ENCODE results near the gene KCNG2. TPM values are rescaled to one million over a fixed set of nuclear protein-coding genes. Genes with fewer than 3 reads are reported as not detected.

KCNG2 gene
- total and polyA plus RNA-seq, 2 donors (not counting 1 experiment from before 2014, with no cell fraction given): not detected

GRCh38 chr18:79760348-79760747 lies 37.4 kb upstream of the KCNG2 start:
- no CpG with 5 or more reads among the region's 1 CpG for whole genome bisulfite sequencing (ENCODE audit: insufficient coverage)
- no peaks in the 10 kb centered on the region for H3K27me3 ChIP-seq (replicated peaks in 1 of 4; ENCODE audit: control extremely low read depth in 1 of 4, control insufficient read depth in 3 of 4, insufficient read depth in 4 of 4, low read length in 3 of 4)
- H3K36me3 ChIP-seq (replicated peaks in 1 of 2; ENCODE audit: control extremely low read depth in 1 of 2, control insufficient read depth in 1 of 2, extremely low read depth in 1 of 2, insufficient read depth in 2 of 2, low read length in 1 of 2): peaks cover 1% of the 10 kb centered on the region in 2 experiments
- no peak overlapping the region for H2AFZ ChIP-seq (ENCODE audit: insufficient read depth, low read depth, low read length, poor library complexity, severe bottlenecking)
- H3K4me3 ChIP-seq (ENCODE audit: control extremely low read depth in 1 of 5, extremely low read depth in 1 of 5, insufficient read depth in 1 of 5, low read depth in 2 of 5, low read length in 4 of 5): no peak overlapping the region
- ATAC-seq (ENCODE audit: low read depth) (no peak), DNase-seq (no peak)
- Mint-ChIP-seq H3K27ac (no peak overlapping the region), H3K9me3 (ENCODE audit: insufficient read depth) (peaks cover 13% of the 10 kb centered on the region), H3K4me3 (no peak overlapping the region), H3K27me3 (no peaks in the 10 kb centered on the region), H3K4me1 (no peaks in the 10 kb centered on the region)
- no peak for TF ChIP-seq CTCF (IDR thresholded peaks at IDR 0.05)
- no peak for TF ChIP-seq EZH2 (IDR thresholded peaks at IDR 0.05; ENCODE audit: borderline replicate concordance, insufficient read depth, low read depth, low read length, poor library complexity, severe bottlenecking)
- no peak overlapping the region for H3K9ac ChIP-seq (ENCODE audit: low read length)
- H3K9me3 ChIP-seq (ENCODE audit: control extremely low read depth in 1 of 3, control insufficient read depth in 2 of 3, insufficient read depth in 1 of 3, low read length in 2 of 3): peaks cover 0 to 4% (median 2%) of the 10 kb centered on the region in 3 donors
- ChIA-PET POLR2A (no interaction called here), CTCF (no interaction called here)
- H3K4me2 ChIP-seq (replicated peaks; ENCODE audit: low read depth, low read length, poor library complexity, severe bottlenecking): no peak overlapping the region
- no peaks in the 10 kb centered on the region for H3K79me2 ChIP-seq (ENCODE audit: control insufficient read depth, insufficient read depth, low read length)
- no peaks in the 10 kb centered on the region for H3K4me1 ChIP-seq (ENCODE audit: control insufficient read depth in 2 of 2, insufficient read depth in 2 of 2, low read length in 2 of 2)
- intact Hi-C loops (cut with micrococcal nuclease): no loop called here
- H4K20me1 ChIP-seq (ENCODE audit: control insufficient read depth, insufficient read depth, low read length, poor library complexity, severe bottlenecking): no peaks in the 10 kb centered on the region
- H3K27ac ChIP-seq (ENCODE audit: low read length in 2 of 2): no peak overlapping the region

GRCh38 chr18:79760881-79761280 lies 36.9 kb upstream of the KCNG2 start:
- ChIA-PET CTCF (no interaction called here), POLR2A (no interaction called here)
- Mint-ChIP-seq H3K27ac (no peak overlapping the region), H3K4me1 (no peaks in the 10 kb centered on the region), H3K4me3 (no peak overlapping the region), H3K9me3 (ENCODE audit: insufficient read depth) (peaks cover 13% of the 10 kb centered on the region), H3K27me3 (no peaks in the 10 kb centered on the region)
- peaks cover 0 to 4% (median 2%) of the 10 kb centered on the region in 3 donors for H3K9me3 ChIP-seq (ENCODE audit: control extremely low read depth in 1 of 3, control insufficient read depth in 2 of 3, insufficient read depth in 1 of 3, low read length in 2 of 3)
- no CpG with 5 or more reads among the region's 1 CpG for WGBS (ENCODE audit: insufficient coverage)
- no peak overlapping the region for H2AFZ ChIP-seq (ENCODE audit: insufficient read depth, low read depth, low read length, poor library complexity, severe bottlenecking)
- no peaks in the 10 kb centered on the region for H3K27me3 ChIP-seq (replicated peaks in 1 of 4; ENCODE audit: control extremely low read depth in 1 of 4, control insufficient read depth in 3 of 4, insufficient read depth in 4 of 4, low read length in 3 of 4)
- H3K79me2 ChIP-seq (ENCODE audit: control insufficient read depth, insufficient read depth, low read length): no peaks in the 10 kb centered on the region
- H3K36me3 ChIP-seq (replicated peaks in 1 of 2; ENCODE audit: control extremely low read depth in 1 of 2, control insufficient read depth in 1 of 2, extremely low read depth in 1 of 2, insufficient read depth in 2 of 2, low read length in 1 of 2): peaks cover 0 to 1% of the 10 kb centered on the region in 2 experiments
- no peak for DNase-seq
- no peak overlapping the region for H3K9ac ChIP-seq (ENCODE audit: low read length)
- TF ChIP-seq EZH2 (IDR thresholded peaks at IDR 0.05; ENCODE audit: borderline replicate concordance, insufficient read depth, low read depth, low read length, poor library complexity, severe bottlenecking) (no peak), CTCF (IDR thresholded peaks at IDR 0.05) (no peak)
- no peak overlapping the region for H3K4me3 ChIP-seq (ENCODE audit: control extremely low read depth in 1 of 5, extremely low read depth in 1 of 5, insufficient read depth in 1 of 5, low read depth in 2 of 5, low read length in 4 of 5)
- ATAC-seq (ENCODE audit: low read depth): no peak
- H3K27ac ChIP-seq (ENCODE audit: low read length in 2 of 2): no peak overlapping the region
- H3K4me2 ChIP-seq (replicated peaks; ENCODE audit: low read depth, low read length, poor library complexity, severe bottlenecking): no peak overlapping the region
- intact Hi-C loops (cut with micrococcal nuclease): no loop called here
- no peaks in the 10 kb centered on the region for H3K4me1 ChIP-seq (ENCODE audit: control insufficient read depth in 2 of 2, insufficient read depth in 2 of 2, low read length in 2 of 2)
- no peaks in the 10 kb centered on the region for H4K20me1 ChIP-seq (ENCODE audit: control insufficient read depth, insufficient read depth, low read length, poor library complexity, severe bottlenecking)
